HepG2 (cell line): ENCODE measurements around the gene SCARF1. TPM values are rescaled to one million over a fixed set of nuclear protein-coding genes. Genes with fewer than 3 reads are reported as not detected.

Experiments used
- AGO2 ChIP-seq: fragments of 200-400 bp; formaldehyde crosslinking; optimal IDR thresholded peaks from 2 replicates; pipeline ENCODE3; 2017; ENCODE audit warnings: mild to moderate bottlenecking, low read depth, low read length, moderate library complexity
- GPN1 ChIP-seq: sonication (generic); formaldehyde crosslinking; IDR thresholded peaks from 2 replicates; pipeline ENCODE4 v1.5.1; 2020; ENCODE audit warnings: missing genetic modification reagents, borderline replicate concordance
- HDAC2 ChIP-seq: sonication (generic); formaldehyde crosslinking; IDR thresholded peaks from 2 replicates; pipeline ENCODE4 v1.4.0; 2020; ENCODE audit warnings: missing genetic modification reagents
- JDP2 ChIP-seq: sonication (generic); formaldehyde crosslinking; IDR thresholded peaks from 2 replicates; pipeline ENCODE4 v1.8.1; 2022; ENCODE audit warnings: missing genetic modification reagents, borderline replicate concordance
- MED8 ChIP-seq: sonication (generic); formaldehyde crosslinking; IDR thresholded peaks from 2 replicates; pipeline ENCODE4 v1.8.1; 2023; ENCODE audit warnings: mild to moderate bottlenecking, missing genetic modification reagents; ENCODE audit not compliant: insufficient replicate concordance
- PTBP1 ChIP-seq: fragments of 200-400 bp; formaldehyde crosslinking; IDR thresholded peaks from 2 replicates; pipeline ENCODE4 v1.6.1; 2018; ENCODE audit warnings: low read length, low read depth; ENCODE audit not compliant: poor library complexity, severe bottlenecking
- ZNF382 ChIP-seq: sonication (generic); formaldehyde crosslinking; IDR thresholded peaks from 2 replicates; pipeline ENCODE4 v1.5.0; 2020; ENCODE audit warnings: missing genetic modification reagents, mild to moderate bottlenecking, borderline replicate concordance
- ZNF567 ChIP-seq: sonication (generic); formaldehyde crosslinking; IDR thresholded peaks from 2 replicates; pipeline ENCODE4 v1.8.1; 2023; ENCODE audit warnings: mild to moderate bottlenecking, missing genetic modification reagents, borderline replicate concordance
- polyA plus RNA-seq, 8 experiments: library from polyadenylated mRNA; depleted of rRNA in 3 of 8; stranded (reverse) in 7 of 8; unstranded in 1 of 8; fragments of >200 nt; fragmentation: Illumina TruSeq in 4 of 8; extraction: Trizol in 4 of 8; gene quantifications; 2 replicates each; pipeline versions ENCODE4 v1.2.1 to v1.2.3, GENCODE V29; 2011 to 2016; ENCODE audit warnings: low read depth in 4 of 8, missing spikeins in 1 of 8, mixed read lengths in 1 of 8; ENCODE audit not compliant: insufficient read depth in 1 of 8
- total RNA-seq, 5 experiments: library from RNA; depleted of rRNA; stranded (reverse); fragments of >200 nt; fragmentation: Illumina TruSeq; extraction: Trizol; gene quantifications; 2 replicates each; pipeline ENCODE4 v1.2.3, GENCODE V29; 2016; ENCODE audit warnings: low read depth in 1 of 5
- TF ChIP-seq, protein P1 (sequence below): sonication (generic); formaldehyde crosslinking; IDR thresholded peaks from 2 replicates; pipeline ENCODE4 v1.4.0; 2020; ENCODE audit warnings: missing genetic modification reagents, mild to moderate bottlenecking, borderline replicate concordance
- TF ChIP-seq, protein P2 (sequence below): sonication (generic); formaldehyde crosslinking; IDR thresholded peaks from 2 replicates; pipeline ENCODE4 v1.4.0; 2020; ENCODE audit warnings: missing genetic modification reagents, borderline replicate concordance
- TF ChIP-seq, protein P3 (sequence below): IDR thresholded peaks from 2 replicates; pipeline ENCODE4 v1.6.1; 2018; ENCODE audit warnings: missing genetic modification reagents
- TF ChIP-seq, protein P4 (sequence below): sonication (generic); formaldehyde crosslinking; IDR thresholded peaks from 2 replicates; pipeline ENCODE4 v1.8.1; 2023; ENCODE audit warnings: mild to moderate bottlenecking, moderate library complexity, missing genetic modification reagents
- TF ChIP-seq, protein P5 (sequence below): sonication (generic); formaldehyde crosslinking; IDR thresholded peaks from 2 replicates; pipeline ENCODE4 v1.4.0; 2020; ENCODE audit warnings: missing genetic modification reagents

The SCARF1 gene
- total and polyA plus RNA-seq, 2 of the 13 experiments (the other 11 are each of a cell fraction or from before 2014, with no cell fraction given): 0.24 to 0.71 TPM

DNA sequence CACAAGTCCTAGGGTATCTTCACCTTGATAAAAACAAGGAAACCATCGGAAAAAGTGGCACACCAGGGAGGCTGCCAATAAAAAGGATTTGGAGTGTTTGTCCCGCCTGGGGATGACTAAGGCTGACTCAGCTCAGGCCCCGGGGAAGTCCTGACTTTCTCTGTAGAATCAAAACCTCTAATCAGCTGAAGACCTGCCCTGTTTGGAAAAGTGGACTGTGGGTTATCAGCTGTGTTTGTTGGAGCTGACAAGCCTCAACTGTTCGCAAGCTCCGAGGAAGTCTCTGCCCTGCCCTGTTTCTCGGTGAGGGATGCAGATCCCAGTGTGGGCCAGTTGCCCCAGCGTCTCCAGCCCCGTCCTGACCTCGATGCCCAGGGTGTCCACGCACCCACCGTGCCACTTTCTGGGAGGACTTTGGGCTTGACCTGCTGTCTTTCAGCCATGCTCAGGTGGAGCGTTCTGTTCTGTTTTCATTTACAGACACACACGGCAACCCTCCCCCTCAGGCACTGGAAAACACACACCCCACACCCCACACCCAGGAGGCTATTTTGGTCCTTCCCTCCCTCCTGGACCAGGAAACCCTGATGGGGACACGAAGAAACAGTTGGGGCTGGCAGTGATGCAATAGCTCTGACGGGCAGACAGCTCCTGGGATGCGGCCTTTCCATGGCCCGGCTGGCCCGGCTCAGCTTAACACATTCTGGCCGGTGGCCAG, 55.3 kb downstream of the SCARF1 start (continued):
- TF ChIP-seq, protein P1, sequence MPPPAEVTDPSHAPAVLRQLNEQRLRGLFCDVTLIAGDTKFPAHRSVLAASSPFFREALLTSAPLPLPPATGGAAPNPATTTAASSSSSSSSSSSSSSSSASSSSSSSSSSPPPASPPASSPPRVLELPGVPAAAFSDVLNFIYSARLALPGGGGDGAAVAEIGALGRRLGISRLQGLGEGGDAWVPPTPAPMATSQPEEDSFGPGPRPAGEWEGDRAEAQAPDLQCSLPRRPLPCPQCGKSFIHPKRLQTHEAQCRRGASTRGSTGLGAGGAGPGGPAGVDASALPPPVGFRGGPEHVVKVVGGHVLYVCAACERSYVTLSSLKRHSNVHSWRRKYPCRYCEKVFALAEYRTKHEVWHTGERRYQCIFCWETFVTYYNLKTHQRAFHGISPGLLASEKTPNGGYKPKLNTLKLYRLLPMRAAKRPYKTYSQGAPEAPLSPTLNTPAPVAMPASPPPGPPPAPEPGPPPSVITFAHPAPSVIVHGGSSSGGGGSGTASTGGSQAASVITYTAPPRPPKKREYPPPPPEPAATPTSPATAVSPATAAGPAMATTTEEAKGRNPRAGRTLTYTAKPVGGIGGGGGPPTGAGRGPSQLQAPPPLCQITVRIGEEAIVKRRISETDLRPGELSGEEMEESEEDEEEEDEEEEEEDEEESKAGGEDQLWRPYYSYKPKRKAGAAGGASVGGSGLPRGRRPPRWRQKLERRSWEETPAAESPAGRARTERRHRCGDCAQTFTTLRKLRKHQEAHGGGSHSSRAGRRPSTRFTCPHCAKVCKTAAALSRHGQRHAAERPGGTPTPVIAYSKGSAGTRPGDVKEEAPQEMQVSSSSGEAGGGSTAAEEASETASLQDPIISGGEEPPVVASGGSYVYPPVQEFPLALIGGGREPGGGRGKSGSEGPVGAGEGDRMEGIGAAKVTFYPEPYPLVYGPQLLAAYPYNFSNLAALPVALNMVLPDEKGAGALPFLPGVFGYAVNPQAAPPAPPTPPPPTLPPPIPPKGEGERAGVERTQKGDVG (CRISPR knock-in tag): 0 out of 2 replicates have a peak, but pooled peaks have one; percentile 68
- TF ChIP-seq MED8 (CRISPR knock-in tag) (no peak), GPN1 (CRISPR knock-in tag) (no peak), ZNF382 (CRISPR knock-in tag) (no peak), ZNF567 (CRISPR knock-in tag) (no peak), AGO2 (no peak), HDAC2 (CRISPR knock-in tag) (peak; percentile 80; the same call in 1 of the 2 replicates), PTBP1 (no peak), JDP2 (no peak)
- TF ChIP-seq, protein P2, sequence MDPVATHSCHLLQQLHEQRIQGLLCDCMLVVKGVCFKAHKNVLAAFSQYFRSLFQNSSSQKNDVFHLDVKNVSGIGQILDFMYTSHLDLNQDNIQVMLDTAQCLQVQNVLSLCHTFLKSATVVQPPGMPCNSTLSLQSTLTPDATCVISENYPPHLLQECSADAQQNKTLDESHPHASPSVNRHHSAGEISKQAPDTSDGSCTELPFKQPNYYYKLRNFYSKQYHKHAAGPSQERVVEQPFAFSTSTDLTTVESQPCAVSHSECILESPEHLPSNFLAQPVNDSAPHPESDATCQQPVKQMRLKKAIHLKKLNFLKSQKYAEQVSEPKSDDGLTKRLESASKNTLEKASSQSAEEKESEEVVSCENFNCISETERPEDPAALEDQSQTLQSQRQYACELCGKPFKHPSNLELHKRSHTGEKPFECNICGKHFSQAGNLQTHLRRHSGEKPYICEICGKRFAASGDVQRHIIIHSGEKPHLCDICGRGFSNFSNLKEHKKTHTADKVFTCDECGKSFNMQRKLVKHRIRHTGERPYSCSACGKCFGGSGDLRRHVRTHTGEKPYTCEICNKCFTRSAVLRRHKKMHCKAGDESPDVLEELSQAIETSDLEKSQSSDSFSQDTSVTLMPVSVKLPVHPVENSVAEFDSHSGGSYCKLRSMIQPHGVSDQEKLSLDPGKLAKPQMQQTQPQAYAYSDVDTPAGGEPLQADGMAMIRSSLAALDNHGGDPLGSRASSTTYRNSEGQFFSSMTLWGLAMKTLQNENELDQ (CRISPR knock-in tag): no peak
- TF ChIP-seq, protein P3, sequence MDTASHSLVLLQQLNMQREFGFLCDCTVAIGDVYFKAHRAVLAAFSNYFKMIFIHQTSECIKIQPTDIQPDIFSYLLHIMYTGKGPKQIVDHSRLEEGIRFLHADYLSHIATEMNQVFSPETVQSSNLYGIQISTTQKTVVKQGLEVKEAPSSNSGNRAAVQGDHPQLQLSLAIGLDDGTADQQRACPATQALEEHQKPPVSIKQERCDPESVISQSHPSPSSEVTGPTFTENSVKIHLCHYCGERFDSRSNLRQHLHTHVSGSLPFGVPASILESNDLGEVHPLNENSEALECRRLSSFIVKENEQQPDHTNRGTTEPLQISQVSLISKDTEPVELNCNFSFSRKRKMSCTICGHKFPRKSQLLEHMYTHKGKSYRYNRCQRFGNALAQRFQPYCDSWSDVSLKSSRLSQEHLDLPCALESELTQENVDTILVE (CRISPR knock-in tag): no peak
- TF ChIP-seq, protein P4, sequence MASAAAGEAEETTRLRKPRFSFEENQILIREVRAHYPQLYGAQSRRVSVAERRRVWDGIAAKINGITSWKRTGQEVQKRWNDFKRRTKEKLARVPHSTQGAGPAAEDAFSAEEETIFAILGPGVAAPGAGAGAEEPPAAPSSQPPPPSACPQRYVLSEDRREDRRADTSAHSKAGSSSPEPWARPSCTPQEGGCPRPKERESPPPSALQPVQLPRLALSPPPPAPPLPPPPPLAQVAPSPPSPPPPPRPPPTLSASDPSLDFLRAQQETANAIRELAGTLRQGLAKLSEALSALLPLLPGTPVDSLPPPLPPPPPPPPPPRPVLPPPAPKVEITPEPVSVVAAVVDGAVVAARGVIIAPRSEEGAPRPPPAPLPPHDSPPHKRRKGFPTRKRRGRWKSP (CRISPR knock-in tag): no peak
- TF ChIP-seq, protein P5, sequence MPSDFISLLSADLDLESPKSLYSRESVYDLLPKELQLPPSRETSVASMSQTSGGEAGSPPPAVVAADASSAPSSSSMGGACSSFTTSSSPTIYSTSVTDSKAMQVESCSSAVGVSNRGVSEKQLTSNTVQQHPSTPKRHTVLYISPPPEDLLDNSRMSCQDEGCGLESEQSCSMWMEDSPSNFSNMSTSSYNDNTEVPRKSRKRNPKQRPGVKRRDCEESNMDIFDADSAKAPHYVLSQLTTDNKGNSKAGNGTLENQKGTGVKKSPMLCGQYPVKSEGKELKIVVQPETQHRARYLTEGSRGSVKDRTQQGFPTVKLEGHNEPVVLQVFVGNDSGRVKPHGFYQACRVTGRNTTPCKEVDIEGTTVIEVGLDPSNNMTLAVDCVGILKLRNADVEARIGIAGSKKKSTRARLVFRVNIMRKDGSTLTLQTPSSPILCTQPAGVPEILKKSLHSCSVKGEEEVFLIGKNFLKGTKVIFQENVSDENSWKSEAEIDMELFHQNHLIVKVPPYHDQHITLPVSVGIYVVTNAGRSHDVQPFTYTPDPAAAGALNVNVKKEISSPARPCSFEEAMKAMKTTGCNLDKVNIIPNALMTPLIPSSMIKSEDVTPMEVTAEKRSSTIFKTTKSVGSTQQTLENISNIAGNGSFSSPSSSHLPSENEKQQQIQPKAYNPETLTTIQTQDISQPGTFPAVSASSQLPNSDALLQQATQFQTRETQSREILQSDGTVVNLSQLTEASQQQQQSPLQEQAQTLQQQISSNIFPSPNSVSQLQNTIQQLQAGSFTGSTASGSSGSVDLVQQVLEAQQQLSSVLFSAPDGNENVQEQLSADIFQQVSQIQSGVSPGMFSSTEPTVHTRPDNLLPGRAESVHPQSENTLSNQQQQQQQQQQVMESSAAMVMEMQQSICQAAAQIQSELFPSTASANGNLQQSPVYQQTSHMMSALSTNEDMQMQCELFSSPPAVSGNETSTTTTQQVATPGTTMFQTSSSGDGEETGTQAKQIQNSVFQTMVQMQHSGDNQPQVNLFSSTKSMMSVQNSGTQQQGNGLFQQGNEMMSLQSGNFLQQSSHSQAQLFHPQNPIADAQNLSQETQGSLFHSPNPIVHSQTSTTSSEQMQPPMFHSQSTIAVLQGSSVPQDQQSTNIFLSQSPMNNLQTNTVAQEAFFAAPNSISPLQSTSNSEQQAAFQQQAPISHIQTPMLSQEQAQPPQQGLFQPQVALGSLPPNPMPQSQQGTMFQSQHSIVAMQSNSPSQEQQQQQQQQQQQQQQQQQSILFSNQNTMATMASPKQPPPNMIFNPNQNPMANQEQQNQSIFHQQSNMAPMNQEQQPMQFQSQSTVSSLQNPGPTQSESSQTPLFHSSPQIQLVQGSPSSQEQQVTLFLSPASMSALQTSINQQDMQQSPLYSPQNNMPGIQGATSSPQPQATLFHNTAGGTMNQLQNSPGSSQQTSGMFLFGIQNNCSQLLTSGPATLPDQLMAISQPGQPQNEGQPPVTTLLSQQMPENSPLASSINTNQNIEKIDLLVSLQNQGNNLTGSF (CRISPR knock-in tag): no peak
